Measurements from ENCODE around the gene MAN2A1.

- TF ChIP-seq EZH2 (IDR thresholded peaks at IDR 0.05), result no peak
- TF ChIP-seq POLR2AphosphoS5 (IDR thresholded peaks at IDR 0.05; ENCODE audit: borderline replicate concordance, low read depth, low read length), result no peak
These were observed 19.6 kb upstream of the MAN2A1 start for GRCh38 chr5:109669991-109670706.

All from SK-N-MC (cell line).